Stimulated activated CD8-positive, alpha-beta memory T cell treated with anti-CD3 and anti-CD28 coated beads, Interleukin-2, amount 100 ng/mL, for 1 hour (primary cell): Measurements from ENCODE around the gene NDUFB10.

Experiments used
- DNase-seq, 2 donors: peaks; one replicate each; pipeline ENCODE4 v3.0.0-alpha.2; 2020; ENCODE audit warnings: low read depth in 2 of 2

NDUFB10 gene

DNA sequence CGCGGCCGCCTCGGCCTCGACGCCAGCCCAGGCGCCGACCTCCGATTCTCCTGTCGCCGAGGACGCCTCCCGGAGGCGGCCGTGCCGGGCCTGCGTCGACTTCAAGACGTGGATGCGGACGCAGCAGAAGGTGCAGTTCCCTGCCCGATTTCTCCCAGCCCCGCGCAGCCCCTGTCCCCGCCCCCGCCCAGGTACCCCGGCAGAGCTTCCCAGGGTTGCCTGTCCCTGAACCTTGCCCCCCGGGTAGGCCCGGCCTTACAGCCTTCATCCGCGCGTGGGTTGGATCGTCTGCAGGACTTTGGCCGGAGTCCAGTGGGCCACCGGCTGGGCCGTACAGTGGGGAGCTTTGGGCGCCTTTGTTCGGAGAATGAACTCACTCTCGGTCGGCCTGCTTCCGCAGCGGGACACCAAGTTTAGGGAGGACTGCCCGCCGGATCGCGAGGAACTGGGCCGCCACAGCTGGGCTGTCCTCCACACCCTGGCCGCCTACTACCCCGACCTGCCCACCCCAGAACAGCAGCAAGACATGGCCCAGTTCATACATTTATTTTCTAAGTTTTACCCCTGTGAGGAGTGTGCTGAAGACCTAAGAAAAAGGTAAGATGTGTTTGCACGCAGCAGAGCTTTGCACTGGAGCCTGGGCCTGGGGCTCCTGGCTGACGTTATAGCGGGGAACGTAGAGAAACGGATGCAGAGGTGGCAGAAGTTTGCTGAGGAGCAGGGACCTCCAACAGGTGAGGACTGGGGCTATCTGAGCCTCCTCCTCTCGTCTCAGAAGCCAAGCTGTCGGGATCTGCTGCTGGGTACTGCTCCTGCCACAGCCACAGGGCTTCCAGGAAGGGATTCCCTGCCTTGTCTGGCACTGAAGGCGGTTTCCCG lies 25.2 kb downstream of the NDUFB10 start:
- DNase-seq, result no peak

DNA sequence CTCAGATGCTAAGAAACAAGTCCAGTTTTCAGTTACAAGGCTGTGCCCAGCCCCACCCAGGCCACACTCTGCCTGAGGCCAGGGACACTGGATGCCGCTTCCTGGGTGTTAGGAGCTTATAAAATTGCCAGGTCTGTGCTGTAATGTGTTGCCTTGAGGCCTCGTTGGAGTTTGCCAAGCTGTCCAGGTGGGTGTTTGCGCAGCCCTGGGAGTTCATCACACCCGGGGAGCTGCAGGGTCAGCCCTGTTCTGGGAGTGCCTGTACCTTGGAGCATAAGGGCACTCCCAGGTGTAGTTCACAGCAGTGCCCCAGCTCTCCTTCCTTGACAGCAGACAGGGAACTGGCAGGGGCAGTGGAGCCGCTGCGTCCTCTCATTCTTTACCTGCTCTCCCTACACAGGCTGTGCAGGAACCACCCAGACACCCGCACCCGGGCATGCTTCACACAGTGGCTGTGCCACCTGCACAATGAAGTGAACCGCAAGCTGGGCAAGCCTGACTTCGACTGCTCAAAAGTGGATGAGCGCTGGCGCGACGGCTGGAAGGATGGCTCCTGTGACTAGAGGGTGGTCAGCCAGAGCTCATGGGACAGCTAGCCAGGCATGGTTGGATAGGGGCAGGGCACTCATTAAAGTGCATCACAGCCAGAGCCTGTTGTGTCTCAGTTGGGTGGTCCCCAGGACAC lies 26.3 kb downstream of the NDUFB10 start:
- DNase-seq, result no peak

DNA sequence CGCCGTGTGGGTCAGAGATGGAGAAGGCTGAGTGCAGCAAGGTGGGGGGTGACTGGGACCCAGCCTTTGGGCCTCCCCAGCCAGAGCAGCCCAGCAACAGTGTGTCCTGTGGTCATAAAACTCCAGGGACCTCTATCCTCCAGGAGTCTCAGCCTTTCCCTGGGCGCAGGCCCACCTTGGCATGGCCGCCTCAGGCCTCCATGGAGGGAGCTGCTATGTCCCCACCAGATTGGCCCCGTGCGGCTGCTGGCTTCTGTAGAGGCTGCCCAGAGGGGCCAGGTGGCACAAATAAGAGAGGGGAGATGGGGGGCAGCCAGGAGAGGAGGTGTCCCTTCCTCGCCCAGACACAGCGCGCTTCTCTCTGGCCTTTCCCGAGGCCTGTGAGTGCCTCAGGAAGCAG lies 27.9 kb downstream of the NDUFB10 start:
- DNase-seq, result no peak

DNA sequence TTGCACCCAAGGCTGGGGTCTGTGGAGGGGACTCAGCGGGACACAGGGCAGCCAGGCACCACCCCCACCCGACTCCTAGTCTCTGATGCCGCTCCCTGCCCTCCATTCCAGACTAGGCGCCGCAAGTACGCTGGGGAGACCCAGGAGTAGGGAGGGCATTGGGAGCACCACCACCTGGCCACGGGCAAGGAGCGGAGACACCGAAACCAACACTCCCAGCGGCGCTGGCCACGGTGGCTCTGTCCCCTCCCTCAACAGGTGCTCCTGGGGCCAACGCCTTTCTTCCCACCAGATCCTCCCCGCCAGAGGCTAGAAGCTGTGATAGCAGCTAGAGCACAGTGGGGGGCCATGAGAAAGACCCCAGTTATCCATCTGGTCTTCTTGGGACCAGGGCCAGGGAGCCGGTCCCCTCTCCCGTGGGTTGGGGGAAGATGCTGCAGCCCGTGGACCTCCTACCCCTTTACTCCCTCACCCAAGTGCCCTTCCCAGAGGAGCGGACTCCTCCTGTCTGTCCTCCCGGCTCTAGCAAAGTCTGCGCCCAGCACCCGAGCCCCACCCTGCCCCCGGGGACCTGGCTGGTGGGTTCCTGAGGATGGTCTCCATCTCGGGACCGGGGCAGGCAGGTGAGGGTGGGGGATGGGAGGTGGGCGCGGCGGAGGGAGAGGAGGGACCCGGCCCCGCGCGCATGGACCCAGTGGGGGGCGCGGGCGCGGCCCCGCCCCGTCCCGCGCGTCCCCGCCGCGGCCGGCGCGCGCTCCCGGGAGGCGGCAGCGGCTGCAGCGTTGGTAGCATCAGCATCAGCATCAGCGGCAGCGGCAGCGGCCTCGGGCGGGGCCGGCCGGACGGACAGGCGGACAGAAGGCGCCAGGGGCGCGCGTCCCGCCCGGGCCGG lies 30.1 kb downstream of the NDUFB10 start, which contains the start of gene SYNGR3:
Gene SYNGR3 (plus strand): TSS at position 762 of the 892 bp plus-strand sequence. CDS start 133 bp downstream, outside the sequence.
- DNase-seq, result no peak

DNA sequence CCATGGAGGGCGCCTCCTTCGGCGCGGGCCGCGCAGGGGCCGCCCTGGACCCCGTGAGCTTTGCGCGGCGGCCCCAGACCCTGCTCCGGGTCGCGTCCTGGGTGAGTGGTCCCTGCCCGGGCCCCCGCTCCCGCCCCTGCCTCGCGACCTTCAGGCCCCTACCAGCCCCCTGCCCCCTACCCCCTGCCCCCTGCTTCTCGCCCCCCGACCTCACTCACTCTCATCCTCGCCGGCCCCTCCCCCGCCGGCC lies 30.7 kb downstream of the NDUFB10 start:
- no peak for DNase-seq

DNA sequence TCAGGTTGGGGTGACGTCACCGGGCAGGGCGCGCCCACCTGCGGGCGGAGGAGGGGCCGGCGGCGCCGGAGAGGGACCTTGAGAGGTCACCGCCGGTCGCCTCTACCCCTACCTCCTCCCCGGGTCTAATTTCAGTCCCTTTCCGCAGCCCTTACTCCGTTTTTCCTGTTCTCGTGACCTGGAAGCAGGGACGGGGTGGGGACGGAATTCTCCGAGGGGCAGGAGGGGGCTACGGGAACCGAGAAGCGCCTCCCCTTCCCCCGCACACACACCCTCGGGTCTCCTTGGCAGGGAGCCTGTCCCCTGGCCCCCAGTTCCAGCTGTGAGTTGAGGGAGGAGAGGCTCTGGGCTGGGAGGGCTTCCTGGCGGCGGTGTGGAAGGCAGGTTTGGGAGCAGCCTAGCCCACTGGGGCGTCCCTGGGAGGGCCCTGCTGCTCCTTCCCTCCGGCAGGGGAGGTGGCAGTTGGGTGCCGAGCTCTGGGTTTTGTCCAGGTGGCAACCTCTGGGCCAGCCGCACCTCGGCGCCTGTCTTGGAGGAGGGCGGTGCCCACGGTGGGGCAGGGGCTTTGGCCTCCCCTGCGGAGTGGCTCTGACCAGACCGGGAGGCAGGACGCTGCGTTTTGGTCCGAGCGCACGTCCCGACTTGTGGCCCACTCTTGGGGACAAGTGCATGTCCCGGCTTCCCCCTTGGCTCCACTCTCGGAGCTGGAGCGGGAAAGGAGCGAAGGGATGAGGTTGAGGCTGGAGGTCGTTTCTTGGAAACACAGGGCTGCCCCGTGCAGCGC lies 31.2 kb downstream of the NDUFB10 start:
- DNase-seq, result peak in 1 of 2 donors; percentile 31

DNA sequence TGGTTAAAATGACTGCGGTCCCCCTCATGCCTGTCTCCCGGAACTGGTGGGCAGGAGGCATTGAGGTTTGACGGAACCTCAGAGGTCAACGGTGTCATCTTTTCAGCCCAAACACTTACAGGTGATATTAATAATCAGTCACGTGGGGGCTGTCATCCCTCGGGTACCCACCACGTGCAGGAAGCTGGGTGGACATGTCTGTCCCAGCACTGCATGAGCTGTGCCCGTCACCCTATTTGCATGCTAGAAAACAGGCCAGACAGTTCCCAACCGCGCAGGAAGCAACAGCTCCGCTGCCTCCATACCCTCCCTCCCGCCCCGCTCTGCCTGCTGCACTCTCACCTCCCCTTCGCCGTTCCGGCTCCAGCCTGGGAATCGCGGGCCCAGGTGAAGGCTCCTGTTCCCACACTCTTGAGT lies 31.8 kb downstream of the NDUFB10 start:
- DNase-seq, result no peak

DNA sequence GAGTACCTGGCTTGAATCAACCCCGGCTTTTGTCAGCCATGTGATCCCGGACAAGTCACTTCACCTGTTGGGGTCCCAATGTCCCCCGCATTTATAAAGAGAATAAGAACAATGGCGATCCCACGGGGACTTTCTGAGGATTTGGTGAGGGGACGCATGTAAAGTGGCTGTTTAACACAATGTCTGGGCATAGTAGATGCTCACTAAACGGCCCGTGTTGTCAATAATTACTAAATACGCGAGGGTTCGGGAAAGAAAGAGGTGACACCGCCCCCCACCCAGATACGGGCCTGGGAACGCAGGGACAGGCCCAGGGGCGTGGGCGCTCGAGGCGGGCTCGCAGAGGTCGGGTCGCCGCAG lies 32.2 kb downstream of the NDUFB10 start:
- no peak for DNase-seq

DNA sequence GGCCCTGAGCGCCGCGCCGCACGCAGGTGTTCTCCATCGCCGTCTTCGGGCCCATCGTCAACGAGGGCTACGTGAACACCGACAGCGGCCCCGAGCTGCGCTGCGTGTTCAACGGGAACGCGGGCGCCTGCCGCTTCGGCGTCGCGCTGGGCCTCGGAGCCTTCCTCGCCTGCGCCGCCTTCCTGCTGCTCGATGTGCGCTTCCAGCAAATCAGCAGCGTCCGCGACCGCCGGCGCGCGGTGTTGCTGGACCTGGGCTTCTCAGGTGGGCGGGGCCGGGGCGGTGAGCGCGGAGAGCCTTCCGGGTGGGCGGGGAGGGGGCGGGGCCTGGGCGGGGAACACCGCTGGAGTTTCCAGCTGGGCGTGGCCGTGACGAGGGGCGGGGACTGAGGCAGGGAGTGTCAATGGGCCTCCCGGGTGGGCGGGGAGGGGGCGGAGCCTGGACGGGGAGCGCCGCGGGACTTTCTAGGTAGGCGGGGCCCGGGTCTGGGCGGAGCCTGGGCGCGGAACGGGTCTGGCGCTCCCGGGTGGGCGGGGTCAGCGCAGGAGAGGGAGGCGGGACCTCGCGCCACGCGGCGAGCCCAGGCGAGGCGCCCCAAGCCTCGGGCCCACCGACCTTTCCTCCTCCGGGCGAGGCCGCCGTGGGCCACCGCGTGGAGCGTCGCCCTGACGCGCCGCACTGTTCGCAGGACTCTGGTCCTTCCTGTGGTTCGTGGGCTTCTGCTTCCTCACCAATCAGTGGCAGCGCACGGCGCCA lies 32.8 kb downstream of the NDUFB10 start:
- peak; percentile 95 to 98 for DNase-seq

DNA sequence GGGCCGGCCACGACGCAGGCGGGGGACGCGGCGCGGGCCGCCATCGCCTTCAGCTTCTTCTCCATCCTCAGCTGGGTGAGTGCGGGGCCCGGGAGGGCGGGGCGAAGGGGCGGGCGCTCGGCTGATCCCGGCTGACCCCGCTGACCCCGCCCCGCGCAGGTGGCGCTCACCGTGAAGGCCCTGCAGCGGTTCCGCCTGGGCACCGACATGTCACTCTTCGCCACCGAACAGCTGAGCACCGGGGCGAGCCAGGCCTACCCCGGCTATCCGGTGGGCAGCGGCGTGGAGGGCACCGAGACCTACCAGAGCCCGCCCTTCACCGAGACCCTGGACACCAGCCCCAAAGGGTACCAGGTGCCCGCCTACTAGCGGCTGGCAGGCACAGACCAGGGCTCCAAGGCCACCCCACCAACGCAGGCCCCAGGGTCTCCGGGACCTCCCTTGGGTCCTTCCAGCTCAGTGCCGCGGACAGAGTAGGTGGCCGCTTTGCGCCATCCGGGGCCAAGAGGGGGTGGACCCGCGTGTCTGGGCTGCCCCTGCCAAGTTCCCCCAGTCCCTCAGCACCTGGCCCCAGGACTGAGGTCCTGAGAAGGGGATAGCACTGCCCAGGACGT lies 33.5 kb downstream of the NDUFB10 start:
- DNase-seq, result no peak

DNA sequence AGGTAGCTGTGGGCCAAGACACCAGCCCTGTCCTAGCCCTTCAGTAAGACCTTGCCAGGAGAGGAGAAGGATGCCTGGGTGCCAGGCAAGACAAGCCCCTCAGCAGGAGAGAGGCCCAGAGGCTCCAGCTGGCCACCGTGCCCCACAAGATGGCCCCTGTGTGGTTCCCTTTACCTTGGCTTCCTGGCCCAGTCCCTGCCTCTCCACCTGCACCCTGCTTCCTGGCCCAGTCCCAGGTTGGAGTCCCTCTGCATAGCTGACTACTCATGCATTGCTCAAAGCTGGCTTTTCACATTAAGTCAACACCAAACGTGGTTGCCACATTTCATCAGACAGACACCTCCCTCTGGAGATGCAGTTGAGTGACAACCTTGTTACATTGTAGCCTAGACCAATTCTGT lies 34.4 kb downstream of the NDUFB10 start:
- DNase-seq, result no peak

DNA sequence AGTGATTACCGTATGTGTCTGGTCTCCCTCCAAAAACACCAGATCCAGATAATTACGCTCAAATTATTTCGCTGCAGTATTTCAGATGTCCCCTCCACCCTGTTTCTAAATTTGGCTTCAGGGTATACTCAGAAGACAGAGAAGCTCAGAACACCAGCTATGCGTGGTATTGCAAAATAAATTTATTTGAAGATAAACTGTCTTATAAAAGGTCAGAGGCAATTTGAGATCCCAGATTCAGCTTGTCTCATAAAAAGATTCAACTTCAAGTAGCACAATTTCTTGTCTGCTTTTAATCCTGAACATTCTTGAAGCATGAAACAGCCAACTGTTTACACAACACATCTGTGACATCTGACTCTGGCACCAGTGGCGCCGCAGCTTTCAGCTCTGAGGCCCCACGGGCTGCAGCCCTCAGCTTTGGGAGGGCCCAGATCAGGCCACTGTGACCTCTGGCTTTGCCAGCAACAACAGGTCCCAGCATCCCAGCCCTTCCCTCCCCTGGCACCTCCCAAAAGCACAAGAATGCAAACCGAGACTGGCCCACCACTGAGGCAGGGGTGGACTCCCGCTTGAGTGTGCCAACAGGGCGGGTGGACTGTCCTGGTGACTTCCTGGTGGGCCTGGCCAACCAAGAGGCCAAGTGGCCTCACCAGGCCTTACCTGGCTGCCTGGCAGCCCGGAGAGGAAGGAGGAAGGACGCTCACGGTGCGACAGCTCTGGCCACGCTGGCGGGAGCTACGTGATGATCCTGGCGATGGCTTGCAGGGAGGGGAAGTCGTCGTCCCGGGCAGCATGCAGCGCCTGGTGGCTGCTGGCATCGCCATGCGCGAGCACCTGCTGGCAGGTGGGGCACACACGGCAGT lies 38.4 kb downstream of the NDUFB10 start:
- no peak for DNase-seq

DNA sequence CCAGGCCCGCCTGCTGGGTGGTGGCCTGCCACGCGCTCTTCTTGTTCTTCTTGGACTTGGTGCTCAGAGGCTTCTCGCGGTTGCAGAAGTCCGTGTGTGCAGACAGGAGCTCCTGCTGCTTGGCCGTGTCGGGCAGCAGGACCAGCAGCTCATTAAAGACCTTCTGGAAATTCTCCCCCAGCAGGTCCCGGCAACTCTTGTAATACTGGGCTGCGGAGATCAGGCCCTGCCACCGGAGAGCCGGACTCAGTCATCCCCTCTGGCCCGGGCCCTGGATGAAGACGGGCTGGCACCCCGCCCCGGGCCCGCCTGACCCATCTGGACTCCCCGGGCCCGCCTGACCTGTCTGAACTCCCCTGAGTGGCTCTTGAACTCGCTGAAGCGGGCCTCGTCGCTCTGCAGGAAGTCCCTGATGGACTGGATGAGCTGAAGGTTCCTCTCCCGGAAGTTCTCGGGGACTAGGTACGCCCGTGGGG lies 39.1 kb downstream of the NDUFB10 start:
- DNase-seq, result no peak

DNA sequence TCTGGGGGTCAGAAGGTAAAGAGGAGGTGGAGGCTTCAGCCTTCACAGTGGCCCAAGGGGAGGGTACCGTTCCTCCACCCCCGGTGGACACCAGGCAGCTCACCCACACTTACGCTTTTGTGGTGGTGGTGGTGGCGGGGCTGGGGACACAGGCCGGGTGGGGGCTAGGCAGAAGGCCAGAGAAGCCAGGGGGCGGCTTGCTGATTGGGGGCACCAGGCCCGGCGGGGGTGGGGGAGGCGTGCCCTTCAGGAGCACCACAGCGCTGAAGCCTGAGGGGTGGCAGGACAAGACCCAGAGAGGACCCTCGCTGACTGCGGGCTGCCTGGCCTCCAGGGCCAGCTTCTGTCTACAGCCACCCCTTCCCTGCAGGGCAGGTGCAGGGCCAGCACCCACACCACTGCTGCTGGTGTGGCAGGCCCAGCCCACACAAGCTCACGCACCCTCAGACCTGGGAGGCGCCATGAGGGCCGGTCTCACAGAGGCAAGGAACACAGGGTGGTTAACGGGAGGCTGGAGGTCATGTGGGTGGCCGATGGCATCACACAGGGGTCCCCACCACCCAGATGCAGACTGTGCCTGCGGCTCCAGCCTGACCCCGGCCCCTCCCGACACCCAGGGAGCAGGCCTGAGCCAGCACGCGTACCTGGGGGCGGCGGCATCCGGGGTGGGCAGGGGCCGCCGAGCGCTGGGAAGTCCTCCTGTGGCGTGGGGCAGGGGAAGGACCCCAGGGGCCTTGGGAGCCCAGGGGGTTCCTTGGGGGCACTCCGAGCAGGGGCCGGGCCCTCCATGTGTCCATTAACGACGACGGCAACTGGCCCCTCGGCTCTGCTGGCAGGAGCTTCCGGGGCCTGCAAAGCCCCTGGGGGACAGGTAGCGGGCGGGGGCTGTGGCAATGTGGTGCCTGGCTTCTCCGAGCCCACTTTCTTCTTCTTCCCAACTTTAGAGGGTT lies 39.8 kb downstream of the NDUFB10 start:
- no peak for DNase-seq

DNA sequence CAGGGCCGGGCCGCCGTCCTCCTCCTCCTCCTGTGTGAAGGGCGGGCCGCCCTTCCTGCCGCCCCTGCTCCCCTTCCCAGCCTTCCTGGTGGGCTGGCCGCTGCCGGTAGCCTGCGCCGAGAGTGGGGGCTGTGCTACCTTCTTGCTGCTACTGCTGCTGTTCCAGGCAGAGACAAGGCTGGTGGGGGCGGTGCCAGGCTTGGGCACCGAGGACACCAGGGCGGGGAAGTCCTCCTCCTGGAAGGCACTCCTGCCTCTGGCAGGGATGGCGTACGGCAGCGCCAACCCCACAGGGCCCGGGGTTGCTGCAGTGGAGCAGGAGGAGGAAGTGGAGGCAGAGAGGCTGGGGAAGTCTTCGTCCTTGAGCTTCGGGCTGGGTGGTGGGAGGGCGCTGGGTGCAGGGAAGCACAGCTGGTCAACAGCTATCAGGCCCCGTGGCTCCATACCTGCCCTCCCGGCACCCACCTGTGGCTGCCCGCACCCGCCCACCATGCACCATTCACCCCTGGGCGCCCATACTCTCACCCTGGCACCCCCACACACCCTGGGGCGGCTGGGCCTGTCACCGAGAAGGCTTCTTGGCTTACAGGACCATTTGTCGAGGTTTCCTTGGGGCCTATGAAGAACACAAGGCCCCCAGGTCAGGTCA lies 40.7 kb downstream of the NDUFB10 start:
- no peak for DNase-seq

DNA sequence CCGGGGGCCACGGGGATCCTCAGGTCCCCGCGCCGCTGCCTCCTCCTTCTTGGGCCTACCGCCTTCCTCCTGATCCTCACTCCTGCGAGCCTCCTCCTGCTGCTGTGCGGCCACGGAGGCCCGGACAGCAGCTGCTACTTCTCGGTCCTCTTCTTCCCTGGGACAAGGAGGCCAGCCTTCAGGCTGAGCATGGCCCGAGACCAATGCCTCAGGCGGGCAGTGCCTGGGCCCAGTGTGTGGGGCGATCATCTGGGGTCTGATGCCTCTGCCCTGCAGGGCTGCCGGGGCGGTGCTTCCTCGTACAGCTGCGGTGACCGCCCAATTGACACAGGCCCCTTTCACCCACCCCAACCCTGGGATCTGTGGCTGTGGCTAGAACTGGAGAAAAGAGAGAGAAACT lies 41.7 kb downstream of the NDUFB10 start:
- DNase-seq, result no peak

DNA sequence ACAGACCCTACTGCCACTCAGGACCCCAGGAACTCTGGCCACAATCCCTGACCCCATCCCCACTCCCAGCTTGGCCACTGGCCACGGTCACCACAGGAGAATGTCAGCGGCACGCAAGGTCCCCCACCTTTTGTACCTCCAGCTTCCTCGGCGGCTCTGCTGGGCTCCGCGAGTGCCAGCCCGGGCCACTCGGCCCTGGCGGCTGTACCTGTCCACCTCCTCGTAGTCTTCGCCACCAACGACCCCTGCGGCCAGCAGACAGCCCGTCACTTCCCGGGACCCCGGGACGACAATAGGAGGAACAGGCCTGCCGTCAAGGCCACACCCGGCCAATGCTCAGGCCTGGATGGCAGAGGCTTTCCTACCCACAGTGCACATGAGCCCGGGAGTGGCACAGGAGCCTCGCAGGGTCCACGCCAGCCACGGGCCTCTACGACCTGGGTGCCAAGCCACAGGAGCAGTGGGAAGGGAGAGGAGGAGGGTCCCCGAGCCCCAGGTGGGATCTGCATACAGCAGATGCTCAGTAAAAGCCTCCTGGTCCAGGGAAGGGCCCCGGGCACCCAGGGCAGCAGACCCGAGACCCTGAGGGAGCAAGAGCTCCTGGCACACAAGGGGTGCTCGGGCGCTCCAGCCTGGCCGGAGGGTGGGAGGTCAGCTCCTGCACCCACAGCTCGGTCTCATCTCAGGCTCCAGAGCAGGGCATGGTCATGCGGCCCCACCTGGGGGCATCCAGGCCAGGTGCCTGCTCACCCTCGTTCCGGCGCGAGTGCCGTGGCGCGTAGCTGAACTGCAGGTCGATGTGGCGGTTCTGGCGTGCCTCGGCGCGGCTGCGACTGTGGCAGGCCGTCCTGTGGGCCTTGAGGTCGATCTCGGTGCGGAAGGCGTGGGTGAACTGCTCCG lies 42.4 kb downstream of the NDUFB10 start:
- no peak for DNase-seq
